ENCODE measurements around the gene RPTOR.

GRCh38 chr17:80671825-80672110 lies 127.1 kb downstream of the RPTOR start:
- TF ChIP-seq CTCF (IDR thresholded peaks at IDR 0.05) (no peak), EP300 (IDR thresholded peaks at IDR 0.05) (no peak)

Measured in esophagus muscularis mucosa (tissue), 3 donors.